Kidney capillary endothelial cell (primary cell): Measurements from ENCODE around the gene GTF3A.

Experiments
- DNase-seq: peaks from one replicate; pipeline ENCODE4 v3.0.0-alpha.2; 2018; ENCODE audit warnings: low spot score

The GTF3A gene

DNA sequence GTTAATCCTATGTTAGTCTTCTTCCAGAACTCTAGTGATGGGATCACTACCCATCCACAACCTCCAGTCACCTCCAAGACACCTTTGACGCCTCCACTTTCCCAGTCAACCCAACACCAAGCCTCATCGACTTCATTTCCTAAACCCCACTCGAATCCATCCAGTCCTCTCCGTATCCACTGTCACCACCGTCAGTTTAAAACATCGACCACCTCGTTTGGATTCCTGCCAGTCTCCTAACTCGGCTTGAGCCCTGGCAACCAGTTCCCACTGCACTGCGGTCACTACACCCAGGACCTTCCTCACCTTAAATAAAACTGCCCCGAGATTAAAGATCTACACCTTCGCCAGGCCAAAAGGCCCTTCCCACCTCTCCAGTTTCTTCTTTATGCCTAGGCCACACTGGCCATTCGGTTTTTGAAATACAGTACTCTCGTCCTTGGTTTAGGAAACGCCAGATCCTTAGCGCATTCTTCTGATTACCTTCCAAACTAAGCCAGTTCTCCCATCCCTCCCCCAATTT is 24.7 kb downstream of the GTF3A start:
- DNase-seq, result no peak

DNA sequence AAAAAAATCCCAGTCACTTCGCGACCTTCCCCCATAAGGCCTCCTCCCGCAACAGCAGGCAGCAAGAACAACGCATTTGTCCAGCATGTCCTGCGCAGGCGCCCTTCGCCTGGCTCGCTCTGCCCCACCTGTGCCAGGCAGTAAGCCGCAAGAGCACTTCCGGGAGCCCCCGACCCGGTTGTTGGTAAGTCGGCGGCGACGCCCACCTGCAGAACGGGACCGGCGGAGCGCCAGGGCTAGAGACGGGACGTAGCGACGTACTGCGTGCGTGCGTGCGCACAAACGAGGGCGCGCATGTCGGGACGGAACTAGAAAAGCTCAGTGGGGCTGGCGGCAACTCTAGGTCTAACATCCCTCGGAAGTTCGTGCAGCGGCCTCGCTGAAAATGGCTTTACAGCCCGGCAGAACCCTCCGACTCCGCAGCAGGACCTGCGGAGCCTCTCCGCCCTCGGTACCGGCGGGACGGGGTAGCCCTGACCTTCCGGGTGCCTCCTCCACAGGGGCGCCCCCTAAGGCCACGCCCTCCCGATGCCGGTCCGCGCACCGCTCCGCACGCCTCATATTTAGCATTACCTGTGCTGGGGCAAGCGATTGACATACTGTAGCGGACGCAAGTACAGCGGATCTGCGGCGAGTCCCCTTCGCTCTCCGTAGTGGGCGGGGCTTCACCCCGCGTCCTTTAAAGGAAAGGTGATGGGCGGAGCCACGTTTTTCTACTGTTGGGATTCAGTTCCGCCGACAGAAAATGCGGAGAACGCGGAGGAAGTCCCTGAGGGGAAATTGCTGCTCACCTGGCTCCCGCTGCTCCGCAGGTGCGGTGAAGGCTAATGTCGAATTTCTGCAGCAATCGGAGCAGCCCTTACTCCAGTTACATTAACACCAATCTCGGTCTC is 25.8 kb downstream of the GTF3A start, which contains the start of gene MTIF3:
TSS of gene MTIF3 (minus strand) at position 629 of the 893 bp plus-strand sequence. CDS start 10,116 bp downstream, outside the sequence.
- peak; percentile 65 for DNase-seq

DNA sequence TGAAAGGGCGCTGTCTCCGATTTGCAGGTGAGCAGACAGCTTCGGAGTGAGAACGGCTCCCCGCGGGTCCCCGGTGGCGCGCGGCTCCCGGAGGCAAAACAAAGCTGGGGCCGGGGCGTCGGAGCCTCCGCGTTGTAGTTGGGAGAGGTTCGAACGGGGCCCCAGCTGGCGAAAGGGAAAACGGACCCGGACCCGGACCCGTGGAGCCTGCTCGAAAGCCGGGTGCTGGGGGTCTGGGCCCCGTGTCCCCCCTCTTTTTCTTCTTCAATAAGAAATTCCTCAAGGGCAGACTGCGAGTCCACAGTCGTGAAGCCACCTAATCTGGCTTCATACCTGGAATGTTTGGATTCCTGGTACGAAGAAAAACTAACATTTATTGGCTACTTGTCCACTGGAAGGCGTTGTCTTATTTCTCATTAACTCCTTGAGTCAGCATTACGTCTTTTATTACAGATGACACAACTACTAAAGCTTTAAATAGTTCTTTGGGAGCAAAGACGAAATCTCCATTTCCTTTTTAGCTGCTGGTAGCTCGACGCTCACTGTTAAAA is 26.6 kb downstream of the GTF3A start:
- peak; percentile 27 for DNase-seq

DNA sequence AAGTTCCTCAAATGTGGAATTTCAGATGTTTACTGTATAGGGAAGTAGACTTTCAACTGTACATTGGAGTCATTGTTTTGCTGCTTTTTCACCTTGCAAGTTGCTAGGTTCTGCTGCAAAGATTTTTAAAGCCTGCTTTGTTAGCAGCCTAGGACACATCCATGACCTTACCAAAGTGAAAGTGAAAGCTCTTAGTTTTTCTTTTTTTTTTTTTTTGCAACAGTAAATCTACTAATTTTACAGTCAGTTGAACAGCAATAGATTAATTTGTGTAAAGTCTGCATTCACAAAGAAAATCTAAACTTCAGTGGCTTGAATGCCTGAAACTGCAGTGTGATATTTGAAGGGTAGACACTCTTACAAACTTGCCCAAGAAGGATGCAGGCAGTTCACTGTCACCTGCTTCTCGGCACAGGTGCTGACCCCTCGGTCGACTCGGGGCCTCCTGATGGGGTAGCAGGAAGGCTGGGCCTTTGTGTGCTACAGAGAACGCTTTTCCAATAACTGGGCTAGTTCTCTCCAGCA is 31.0 kb downstream of the GTF3A start:
- no peak for DNase-seq

DNA sequence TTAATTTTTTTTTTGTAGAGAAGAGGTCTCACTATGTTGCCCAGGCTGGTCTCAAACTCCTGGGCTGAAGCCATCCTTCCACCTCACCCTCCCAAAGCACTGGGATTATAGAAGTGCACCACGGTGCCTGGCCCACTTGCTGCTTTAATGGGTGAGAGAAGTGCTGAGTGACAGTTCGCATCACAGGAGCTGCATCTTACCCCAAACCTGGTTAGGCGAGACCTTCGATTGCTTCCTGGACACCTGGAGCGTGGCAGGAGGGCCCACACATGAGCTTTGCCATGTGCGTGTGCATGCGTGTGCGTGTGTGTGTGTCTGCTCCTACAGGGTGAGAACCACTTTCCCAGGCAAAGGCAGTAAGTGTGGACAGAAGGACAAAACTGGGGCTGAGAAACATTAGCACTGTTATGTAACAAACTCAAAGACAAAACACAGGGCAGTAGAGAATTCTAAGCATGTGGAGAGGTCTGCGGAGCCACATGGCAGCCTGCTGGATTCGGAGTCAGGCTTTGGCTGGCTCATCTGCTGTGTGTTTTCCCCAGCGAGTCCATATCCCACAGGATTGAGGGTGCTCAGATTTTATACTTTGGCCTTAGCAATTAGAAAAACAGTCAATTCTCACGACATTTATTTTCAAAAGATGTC is 37.6 kb downstream of the GTF3A start:
- DNase-seq, result no peak

DNA sequence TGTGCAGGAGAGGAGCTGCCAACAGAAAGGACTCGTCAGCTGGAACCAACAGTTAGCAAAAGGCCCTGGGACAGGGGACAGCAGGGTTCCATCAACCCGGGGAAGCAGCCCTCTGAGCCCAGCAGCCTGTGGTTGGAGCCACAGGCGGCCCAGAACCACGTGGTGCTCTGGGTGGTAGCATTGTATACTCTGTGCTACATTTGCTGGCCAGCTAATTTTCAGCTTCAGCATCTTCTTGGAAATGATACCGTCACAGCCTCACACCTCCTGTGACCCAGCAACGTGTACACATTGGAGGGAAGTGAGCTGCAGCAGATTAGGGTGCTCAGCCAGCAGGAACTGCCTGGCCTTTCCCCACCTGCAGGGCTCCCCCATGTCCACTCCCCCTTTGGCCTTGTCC is 39.1 kb downstream of the GTF3A start:
- no peak for DNase-seq

DNA sequence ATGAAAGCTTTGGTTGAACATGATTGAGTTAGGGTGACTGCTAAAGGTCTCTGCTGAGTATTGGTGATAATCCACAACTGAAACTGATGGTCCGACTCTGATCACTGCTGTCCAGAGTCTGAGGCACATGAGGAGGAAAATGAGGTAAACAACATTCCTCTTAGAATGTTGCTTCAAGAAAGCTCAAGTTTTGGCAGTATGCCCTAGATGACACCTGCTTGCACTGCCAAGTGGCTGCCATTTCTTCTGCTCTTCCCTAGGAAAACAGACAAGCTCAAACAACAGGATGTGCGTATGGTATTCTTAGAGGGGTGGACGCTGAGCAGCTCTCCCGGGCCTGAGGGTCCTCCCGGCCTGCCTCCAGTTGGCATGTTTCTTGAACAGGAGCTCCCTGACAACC is 41.2 kb downstream of the GTF3A start:
- DNase-seq, result no peak

DNA sequence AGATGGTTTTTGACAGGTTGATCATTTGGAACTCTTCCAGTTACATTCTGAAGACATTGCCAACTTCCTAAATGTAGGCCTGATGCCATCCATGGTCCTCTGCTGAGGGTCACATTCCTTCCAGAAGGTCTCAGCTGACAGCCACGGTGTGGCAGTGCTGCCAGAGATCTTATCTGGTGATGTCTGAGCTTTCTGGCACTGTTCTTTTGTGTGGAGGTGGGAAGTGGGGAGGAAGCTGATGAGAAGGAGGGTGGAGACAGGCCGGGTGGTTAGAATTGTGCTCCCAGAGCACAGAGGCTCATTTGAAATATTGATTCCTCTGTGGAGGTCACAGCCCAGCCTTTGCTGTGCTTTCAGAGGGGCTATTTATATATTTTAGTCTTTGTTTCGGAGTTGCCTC is 42.1 kb downstream of the GTF3A start:
- DNase-seq, result no peak

DNA sequence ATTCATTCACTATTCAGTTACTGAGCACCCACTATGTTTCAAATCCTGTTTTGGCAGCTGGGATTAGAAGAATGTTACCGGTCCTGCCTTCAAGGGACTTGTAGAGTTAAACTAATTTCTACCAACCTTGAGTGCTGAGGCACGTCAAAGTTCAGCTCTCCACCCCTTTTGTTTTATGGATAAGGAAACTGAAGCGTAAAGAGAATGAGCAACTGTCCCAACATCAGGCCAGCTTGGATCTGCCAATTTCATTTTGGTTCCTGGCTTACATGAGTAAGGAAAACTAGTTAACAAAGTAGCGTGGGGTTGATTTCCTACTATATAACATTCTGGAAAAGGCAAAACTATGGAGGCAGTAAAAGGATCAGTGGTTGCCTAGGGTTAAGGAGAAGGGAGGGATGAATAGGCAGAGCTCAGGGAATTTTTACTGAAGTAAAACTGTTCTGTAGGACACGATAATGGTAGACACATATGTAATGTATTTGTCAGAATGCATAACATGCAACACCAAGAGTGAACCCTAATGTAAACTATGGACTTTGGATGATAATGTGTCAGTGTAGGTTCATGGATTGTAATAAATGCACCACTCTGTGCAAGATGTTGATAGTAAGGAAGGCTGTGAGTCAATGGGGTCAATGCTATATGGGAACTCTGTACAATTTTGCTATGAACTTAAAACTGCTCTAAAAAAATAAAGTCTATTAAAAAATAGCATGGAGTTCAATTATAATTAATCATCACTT is 45.8 kb downstream of the GTF3A start:
- no peak for DNase-seq

DNA sequence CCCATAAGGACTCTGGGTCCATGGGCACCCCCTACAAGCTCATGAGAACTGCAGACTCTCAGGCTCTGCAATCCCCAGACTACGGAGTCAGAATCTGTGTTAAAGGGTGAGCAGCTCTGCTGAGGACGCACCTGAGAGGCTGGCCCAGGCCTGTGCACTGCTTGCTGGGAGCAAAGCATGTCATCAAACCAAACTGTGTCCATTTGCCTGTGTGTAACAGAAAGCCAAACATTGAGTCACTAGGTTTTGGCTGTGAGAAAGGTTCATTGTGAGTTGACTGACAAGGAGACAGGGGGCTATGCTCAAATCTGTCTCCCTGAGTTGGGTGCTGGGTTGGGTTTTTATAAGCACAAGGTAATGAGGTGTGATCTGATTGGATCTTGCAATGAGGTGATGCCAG is 48.0 kb downstream of the GTF3A start:
- DNase-seq, result no peak

DNA sequence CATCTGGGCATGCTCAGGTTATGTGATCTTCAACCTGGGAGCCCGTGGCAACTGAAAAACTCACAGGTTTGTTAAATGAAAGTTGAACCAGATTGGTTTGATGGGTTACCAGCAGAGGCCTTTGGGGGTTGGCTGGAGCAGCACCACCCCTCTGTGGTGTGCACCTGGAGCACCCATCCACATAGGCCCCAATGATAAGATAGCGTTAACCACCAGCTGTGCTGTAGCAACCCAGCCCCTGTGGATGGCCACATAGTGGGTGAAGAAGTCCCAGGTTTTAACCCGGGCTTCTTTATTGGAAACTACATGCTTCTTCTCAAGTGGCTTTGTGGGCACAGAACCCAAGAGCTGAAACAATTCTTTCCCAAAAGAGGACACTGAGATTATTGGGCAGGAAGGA is 48.5 kb downstream of the GTF3A start:
- no peak for DNase-seq

DNA sequence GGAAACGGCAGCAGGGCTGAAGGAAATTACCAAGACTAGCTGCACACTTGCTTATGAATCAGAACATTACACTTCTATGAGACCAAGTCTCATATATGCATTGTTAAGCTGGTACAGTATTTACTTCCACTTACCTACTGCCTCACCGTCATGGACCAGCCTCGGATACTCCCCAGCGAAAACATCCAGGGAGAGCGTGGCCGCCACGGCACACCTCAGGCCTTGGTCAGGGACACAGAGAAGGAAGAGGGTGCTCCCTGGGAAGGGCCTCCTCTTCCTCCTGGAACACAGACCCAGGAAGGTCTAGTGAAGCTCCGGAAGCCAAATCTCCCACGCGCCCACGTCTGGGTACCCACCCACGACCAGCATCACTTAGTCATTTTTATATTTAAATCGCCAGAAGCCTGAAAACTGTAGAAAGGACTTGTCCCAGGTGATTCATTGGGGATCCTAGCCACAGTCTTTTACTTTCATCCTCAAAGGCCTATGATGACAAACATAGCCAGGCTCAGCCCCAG is 50.4 kb downstream of the GTF3A start:
- no peak for DNase-seq

DNA sequence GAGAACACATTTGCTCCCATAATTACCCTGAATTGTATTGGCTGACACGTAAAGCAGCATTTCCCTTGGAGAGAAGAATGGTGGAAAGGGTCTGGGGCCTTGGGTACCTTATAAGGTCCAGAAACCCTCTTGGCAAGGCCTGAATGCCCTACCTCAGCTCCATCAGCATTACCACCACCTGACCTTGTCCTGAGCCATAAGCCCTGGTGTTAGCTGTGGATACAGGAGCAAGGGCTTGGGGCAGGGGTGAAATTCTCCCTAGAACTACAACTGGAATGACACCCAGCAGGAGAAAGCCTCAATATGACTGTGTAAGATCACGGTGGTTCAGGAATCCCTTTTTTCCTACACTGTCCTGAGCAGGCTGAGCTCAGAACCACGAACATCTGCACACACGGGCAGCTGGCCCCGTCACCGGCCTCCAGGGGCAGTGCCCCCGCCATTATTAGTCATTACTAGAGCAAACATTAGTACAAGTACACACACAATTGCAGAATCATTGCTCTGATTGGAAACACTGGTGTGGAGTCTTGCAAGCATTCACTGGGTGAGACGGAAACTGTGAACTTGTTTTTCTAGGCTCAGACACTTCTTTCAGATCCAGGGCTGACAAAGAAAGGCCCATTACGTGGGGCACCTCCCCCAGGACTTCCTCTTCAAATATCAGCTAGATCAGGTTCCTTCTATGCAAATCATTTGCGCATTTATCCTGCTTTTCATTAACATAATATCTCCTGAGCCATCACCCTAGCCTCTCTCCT is 52.7 kb downstream of the GTF3A start:
- no peak for DNase-seq

DNA sequence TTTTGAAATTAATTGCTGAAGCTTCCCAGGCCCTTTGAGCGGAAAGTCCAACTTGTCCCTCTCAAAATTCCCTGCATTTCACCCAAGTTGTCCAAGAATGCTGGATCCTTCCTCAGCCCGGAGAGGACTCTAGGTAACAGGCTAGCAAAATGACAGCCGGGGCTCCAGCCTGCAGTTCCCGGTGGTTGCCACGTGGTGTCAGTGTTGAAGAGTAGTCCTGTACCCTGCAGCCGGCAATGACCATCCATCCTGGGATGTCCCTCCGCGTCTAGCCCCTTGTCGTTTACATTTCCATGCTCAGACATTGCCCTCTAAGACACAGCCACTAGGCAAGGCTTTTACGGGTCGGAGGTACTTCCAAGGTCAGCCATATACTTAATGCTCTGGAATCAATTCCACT is 57.3 kb downstream of the GTF3A start:
- peak; percentile 27 for DNase-seq

DNA sequence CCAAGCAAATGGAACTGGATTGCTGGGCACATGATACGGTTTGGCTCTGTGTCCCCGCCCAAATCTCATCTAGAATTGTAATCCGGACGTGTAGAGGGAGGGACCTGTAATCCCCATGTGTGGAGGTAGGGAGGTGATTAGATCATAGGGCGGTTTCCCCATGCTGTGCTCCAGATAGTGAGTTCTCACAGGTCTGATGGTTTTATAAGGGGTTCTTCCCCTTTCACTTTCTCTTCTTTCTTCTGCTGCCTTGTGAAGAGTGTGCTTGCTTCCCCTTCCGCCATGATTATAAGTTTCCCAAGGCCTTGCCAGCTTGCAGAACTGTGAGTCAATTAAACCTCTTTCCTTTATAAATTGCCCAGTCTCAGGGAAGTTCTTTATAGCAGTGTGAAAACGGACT is 58.6 kb downstream of the GTF3A start:
- no peak for DNase-seq

DNA sequence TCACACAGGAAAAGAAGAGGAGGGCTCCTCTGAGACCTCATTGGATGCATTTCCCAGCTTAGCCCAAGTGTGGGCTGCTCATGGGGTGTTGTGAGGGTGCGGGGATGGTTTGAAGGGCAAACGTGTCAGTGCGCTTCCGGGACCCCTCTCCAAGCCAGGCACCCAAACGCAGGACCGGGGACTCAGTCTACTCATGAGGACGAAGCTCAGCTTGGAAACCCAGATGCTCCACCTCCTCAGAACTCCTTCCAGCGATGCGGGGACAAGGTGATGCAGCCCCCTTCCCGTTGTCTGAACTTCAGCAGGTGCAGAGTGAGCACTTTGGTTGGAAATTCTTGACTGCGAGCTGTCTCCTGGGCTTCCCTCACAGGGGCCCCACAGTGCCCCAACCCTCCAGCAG is 59.0 kb downstream of the GTF3A start:
- DNase-seq, result no peak
